IPS DF 4.7 (cell line): ENCODE results near the gene DCLK1.

Source experiments
- DNase-seq: peaks from one replicate; pipeline ENCODE4 v3.0.0-alpha.2; 2013; ENCODE audit warnings: low spot score; ENCODE audit errors: extremely low read depth

DCLK1 gene

GRCh38 chr13:35909091-35909490, 222.1 kb downstream of the DCLK1 start:
- DNase-seq: no peak

- no peak for DNase-seq
Observed at GRCh38 chr13:35908226-35908625, 223.0 kb downstream of the DCLK1 start.

GRCh38 chr13:35906636-35907035, 224.5 kb downstream of the DCLK1 start:
- no peak for DNase-seq

- DNase-seq: no peak
Observed at GRCh38 chr13:35903075-35903474, 228.1 kb downstream of the DCLK1 start.

GRCh38 chr13:35898041-35898440, 233.1 kb downstream of the DCLK1 start:
- no peak for DNase-seq

- DNase-seq: no peak
Observed at GRCh38 chr13:35894636-35895035, 236.5 kb downstream of the DCLK1 start.

GRCh38 chr13:35892837-35893814, 238.1 kb downstream of the DCLK1 start:
- DNase-seq: no peak

- no peak for DNase-seq
Observed at GRCh38 chr13:35891507-35892441, 239.4 kb downstream of the DCLK1 start.

GRCh38 chr13:35889560-35889959, 241.6 kb downstream of the DCLK1 start:
- DNase-seq: no peak

- no peak for DNase-seq
Observed at GRCh38 chr13:35888981-35889380, 242.2 kb downstream of the DCLK1 start.

- DNase-seq: no peak
Observed at GRCh38 chr13:35888457-35888883, 242.7 kb downstream of the DCLK1 start.

GRCh38 chr13:35887115-35887666, 244.0 kb downstream of the DCLK1 start:
- no peak for DNase-seq

- no peak for DNase-seq
Observed at GRCh38 chr13:35886332-35887114, 244.7 kb downstream of the DCLK1 start.

GRCh38 chr13:35884211-35884760, 246.9 kb downstream of the DCLK1 start:
- DNase-seq: no peak

GRCh38 chr13:35882722-35883497, 248.3 kb downstream of the DCLK1 start:
- DNase-seq: no peak

GRCh38 chr13:35881360-35881759, 249.8 kb downstream of the DCLK1 start:
- DNase-seq: no peak

GRCh38 chr13:35879111-35879510, 252.1 kb downstream of the DCLK1 start:
- no peak for DNase-seq

- DNase-seq: no peak
Observed at GRCh38 chr13:35876601-35877000, 254.6 kb downstream of the DCLK1 start.

GRCh38 chr13:35874704-35875103, 256.5 kb downstream of the DCLK1 start:
- DNase-seq: no peak

GRCh38 chr13:35872369-35872768, 258.8 kb downstream of the DCLK1 start:
- no peak for DNase-seq
